Measurements from ENCODE around the gene SOX6. TPM values are rescaled to one million over a fixed set of nuclear protein-coding genes. Genes with fewer than 3 reads are reported as not detected.

The SOX6 gene
- total RNA-seq, 2 donors from 2014 or later = 3.1 to 15.5 TPM

- no peak overlapping the region for H3K27ac ChIP-seq
- H3K4me1 ChIP-seq (replicated peaks) = no peaks in the 10 kb centered on the region
These were observed 371.1 kb downstream of the SOX6 start for GRCh38 chr11:15985127-15985859.

GRCh38 chr11:15981292-15981691, 375.1 kb downstream of the SOX6 start:
- Histone ChIP-seq H3K9me3 (no peaks in the 10 kb centered on the region), H3K36me3 (no peaks in the 10 kb centered on the region), H3K27ac (no peak overlapping the region), H3K4me3 (no peak overlapping the region), H3K4me1 (replicated peaks) (no peaks in the 10 kb centered on the region), H3K27me3 (replicated peaks; ENCODE audit: insufficient read depth) (no peaks in the 10 kb centered on the region)
- intact Hi-C loops (cut with DNase I) = loop anchor here (10.0 kb wide), 1 partner anchor 326 kb away; no protein-coding TSS in a partner anchor
- TF ChIP-seq POLR2AphosphoS5 (IDR thresholded peaks at IDR 0.05) (no peak), POLR2A (IDR thresholded peaks at IDR 0.05) (no peak), CTCF (IDR thresholded peaks at IDR 0.05) (no peak)
- no peak for DNase-seq (ENCODE audit: low spot score)
- WGBS = 70% methylated on average over 1 of the region's 1 CpG

More at GRCh38 chr11:15985127-15985859, 371.1 kb downstream of the SOX6 start:
- H3K36me3 ChIP-seq = no peaks in the 10 kb centered on the region
- intact Hi-C loops (cut with DNase I) = loop anchor here (10.0 kb wide), 1 partner anchor 330 kb away; no protein-coding TSS in a partner anchor
- no peak for TF ChIP-seq CTCF (IDR thresholded peaks at IDR 0.05)
- no peak for DNase-seq (ENCODE audit: low spot score)
- H3K27me3 ChIP-seq (replicated peaks; ENCODE audit: insufficient read depth) = no peaks in the 10 kb centered on the region
- H3K4me3 ChIP-seq = no peak overlapping the region
- H3K9me3 ChIP-seq = no peaks in the 10 kb centered on the region
- 57% methylated on average over 1 of the region's 1 CpG for WGBS

- TF ChIP-seq POLR2A (IDR thresholded peaks at IDR 0.05) (no peak), POLR2AphosphoS5 (IDR thresholded peaks at IDR 0.05) (no peak), CTCF (IDR thresholded peaks at IDR 0.05) (no peak)
These were observed 379.2 kb downstream of the SOX6 start for GRCh38 chr11:15977116-15977515.

GRCh38 chr11:15976433-15977045, 379.8 kb downstream of the SOX6 start:
- intact Hi-C loops (cut with DNase I) = no loop called here
- Histone ChIP-seq H3K27me3 (replicated peaks; ENCODE audit: insufficient read depth) (no peaks in the 10 kb centered on the region), H3K36me3 (no peaks in the 10 kb centered on the region), H3K4me3 (no peak overlapping the region), H3K9me3 (no peaks in the 10 kb centered on the region), H3K4me1 (replicated peaks) (no peaks in the 10 kb centered on the region), H3K27ac (no peak overlapping the region)
- DNase-seq (ENCODE audit: low spot score) = no peak
- no peak for TF ChIP-seq POLR2AphosphoS5 (IDR thresholded peaks at IDR 0.05)
- TF ChIP-seq POLR2A (IDR thresholded peaks at IDR 0.05) = no peak
- no peak for TF ChIP-seq CTCF (IDR thresholded peaks at IDR 0.05)
- WGBS = 76% methylated on average over 7 of the region's 7 CpGs

More at GRCh38 chr11:15977116-15977515, 379.2 kb downstream of the SOX6 start:
- H3K27me3 ChIP-seq (replicated peaks; ENCODE audit: insufficient read depth) = no peaks in the 10 kb centered on the region
- no peaks in the 10 kb centered on the region for H3K4me1 ChIP-seq (replicated peaks)
- no peaks in the 10 kb centered on the region for H3K9me3 ChIP-seq
- H3K27ac ChIP-seq = no peak overlapping the region
- DNase-seq (ENCODE audit: low spot score) = no peak
- intact Hi-C loops (cut with DNase I) = no loop called here
- H3K36me3 ChIP-seq = no peaks in the 10 kb centered on the region
- 73% methylated on average over 4 of the region's 4 CpGs for WGBS
- H3K4me3 ChIP-seq = no peak overlapping the region

GRCh38 chr11:15975742-15976141, 380.6 kb downstream of the SOX6 start:
- Histone ChIP-seq H3K27me3 (replicated peaks; ENCODE audit: insufficient read depth) (no peaks in the 10 kb centered on the region), H3K4me3 (no peak overlapping the region), H3K4me1 (replicated peaks) (no peaks in the 10 kb centered on the region), H3K9me3 (no peaks in the 10 kb centered on the region), H3K27ac (no peak overlapping the region), H3K36me3 (no peaks in the 10 kb centered on the region)
- intact Hi-C loops (cut with DNase I) = no loop called here
- WGBS = 83% methylated on average over 2 of the region's 2 CpGs
- TF ChIP-seq POLR2A (IDR thresholded peaks at IDR 0.05) (no peak), CTCF (IDR thresholded peaks at IDR 0.05) (no peak), POLR2AphosphoS5 (IDR thresholded peaks at IDR 0.05) (no peak)
- no peak for DNase-seq (ENCODE audit: low spot score)

All from prostate gland (tissue), 2 donors.